ENCODE measurements around the gene KANK2.

- TF ChIP-seq CTCF (IDR thresholded peaks at IDR 0.05; ENCODE audit: poor library complexity, severe bottlenecking) (no peak), POLR2AphosphoS5 (IDR thresholded peaks at IDR 0.05) (no peak)
These were observed 6.8 kb upstream of the KANK2 start for GRCh38 chr19:11204076-11204602.
